ENCODE data around the gene SALL3.

SALL3 gene

DNA sequence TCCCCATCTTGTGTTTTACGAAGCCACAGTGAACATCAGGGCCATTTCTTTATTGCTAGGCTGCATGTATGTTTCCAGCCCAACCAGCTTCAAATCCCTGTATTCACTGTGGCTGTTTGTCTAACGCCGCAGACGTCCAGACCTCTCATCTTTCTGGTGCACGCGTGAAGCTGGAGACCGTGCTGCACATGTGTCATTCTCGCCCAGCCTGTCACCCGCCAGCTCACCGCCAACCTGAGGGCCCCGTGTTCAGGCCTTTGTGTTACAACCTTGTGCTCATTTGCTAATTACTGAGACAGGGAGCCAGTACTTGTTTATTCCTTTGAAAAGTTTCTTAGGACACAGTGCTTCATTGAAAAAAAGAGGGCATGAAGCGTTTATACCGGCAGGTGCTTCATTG is 21.4 kb downstream of the SALL3 start:
- DNase-seq (ENCODE audit: extremely low read depth in 1 of 2, low read depth in 1 of 2), result no peak

DNA sequence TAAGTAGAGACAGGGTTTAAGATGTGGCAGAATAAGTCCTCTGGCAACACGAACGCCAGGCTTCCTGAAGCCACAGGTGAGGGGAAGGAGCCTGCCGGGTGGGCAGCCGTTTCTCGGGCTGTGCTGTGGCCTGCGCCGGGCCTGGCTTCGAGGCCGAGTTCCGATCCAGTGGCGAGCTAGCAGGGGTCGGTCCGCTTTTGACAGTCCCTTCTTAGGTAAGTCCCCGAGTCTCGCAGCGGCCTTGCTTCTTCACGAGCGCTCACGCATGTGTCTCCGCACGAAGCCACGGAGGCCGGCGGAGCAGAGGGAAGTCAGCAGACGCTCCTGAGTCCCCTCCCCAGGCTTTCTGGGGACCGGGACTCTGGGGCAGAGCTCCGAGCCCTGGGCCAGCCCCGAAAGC is 26.0 kb downstream of the SALL3 start:
- no peak for DNase-seq (ENCODE audit: extremely low read depth in 1 of 2, low read depth in 1 of 2)

DNA sequence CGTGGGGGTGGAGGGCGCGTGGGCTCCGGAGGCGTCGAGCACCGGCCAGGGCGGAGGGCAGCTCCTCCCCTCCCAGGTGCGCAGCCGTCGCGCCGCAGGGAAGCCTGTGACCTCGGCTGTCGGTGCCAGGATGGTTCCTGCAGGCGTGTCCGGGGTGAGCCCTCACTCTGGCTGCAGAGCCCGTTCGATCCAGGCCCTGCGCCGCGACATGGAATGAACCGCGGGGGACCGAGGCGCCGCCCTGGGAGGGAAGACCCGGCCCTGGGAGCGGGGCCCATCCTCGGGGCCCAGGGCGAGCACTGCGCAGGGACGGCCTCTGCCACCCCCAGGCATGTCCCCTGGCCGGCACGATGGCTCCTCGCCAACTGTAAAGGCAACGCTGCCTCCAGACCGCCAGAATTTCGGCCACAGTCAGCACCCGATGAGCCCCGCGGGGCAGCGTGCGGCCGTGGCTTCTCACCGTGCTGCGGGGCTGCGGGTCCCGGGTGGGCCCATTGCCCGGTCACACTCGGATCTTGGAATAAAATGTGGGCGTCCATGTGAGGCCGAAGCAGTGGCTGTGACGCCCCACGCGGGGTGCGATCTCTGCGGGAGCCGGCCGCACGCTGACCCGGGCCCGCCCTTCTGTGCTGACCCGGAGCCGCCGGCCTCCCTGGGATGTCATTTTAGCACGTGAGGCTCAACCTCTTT is 26.6 kb downstream of the SALL3 start:
- DNase-seq (ENCODE audit: extremely low read depth in 1 of 2, low read depth in 1 of 2), result no peak

DNA sequence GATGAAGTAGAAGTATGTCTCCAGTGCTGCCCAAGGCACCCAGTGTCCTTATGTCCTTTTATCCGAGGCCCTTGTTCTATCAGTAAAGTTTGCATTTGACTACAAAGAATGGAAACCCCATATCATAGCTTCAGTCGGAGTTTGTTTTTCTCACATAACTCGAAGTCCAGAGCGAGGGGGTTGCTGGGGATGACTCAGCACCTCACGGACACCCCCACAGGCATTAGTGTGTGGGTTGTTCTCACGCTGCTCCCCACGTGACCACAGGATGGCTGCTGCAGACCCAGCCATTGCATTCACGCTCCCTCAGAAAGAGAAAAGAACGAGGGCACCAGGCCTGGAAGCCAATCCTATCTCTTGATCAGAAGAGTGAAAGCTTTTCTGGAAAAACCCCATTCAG is 27.8 kb downstream of the SALL3 start:
- no peak for DNase-seq (ENCODE audit: extremely low read depth in 1 of 2, low read depth in 1 of 2)

DNA sequence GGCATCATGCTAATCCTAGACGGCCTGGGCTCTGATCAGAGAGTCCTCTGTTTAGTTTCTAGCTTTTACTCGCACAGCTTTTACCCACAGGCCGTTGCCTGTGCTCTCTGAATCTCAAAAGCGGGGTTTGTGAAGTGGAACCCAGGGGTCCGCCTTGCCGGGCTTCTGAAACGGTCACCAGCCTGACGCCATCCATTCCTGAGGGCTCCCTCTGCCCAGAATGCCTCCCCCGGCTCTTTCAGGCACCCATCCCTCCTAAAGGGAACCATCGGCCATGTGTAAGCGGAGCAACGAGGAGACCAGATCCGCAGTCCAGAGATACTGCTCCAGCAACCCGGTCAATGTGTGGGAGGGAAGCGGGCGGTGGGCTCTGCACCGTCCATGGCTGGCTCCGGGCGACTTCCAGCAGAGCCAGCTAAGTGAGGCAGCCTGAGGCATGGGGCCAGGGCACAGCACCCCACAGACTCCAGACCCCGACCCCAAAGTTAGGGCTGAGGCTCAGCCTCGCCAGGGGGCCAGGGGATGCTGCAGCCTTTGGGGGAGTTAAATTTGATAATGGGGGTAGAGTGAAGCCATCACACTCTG is 28.8 kb downstream of the SALL3 start:
- DNase-seq (ENCODE audit: extremely low read depth in 1 of 2, low read depth in 1 of 2), result no peak

DNA sequence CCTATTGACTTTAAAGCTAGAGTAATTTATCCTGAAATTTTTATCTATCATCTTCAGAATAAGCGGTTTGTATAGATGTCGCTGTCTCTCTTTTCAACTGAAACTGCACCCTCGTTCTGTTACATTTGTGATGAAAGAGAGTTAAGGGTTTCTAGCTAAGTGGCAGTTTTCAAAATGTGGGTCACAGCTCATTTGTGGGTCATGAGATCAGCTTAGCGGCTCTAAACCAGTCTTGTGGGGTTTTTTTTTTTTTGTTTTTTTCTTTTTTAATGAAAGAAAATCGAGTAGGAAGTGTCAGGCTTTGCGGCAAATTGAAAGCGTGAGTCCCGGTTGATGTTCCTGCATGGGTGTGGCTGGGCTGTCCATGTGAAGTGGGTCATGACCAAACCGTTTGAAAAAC is 31.2 kb downstream of the SALL3 start:
- DNase-seq (ENCODE audit: extremely low read depth in 1 of 2, low read depth in 1 of 2), result no peak

DNA sequence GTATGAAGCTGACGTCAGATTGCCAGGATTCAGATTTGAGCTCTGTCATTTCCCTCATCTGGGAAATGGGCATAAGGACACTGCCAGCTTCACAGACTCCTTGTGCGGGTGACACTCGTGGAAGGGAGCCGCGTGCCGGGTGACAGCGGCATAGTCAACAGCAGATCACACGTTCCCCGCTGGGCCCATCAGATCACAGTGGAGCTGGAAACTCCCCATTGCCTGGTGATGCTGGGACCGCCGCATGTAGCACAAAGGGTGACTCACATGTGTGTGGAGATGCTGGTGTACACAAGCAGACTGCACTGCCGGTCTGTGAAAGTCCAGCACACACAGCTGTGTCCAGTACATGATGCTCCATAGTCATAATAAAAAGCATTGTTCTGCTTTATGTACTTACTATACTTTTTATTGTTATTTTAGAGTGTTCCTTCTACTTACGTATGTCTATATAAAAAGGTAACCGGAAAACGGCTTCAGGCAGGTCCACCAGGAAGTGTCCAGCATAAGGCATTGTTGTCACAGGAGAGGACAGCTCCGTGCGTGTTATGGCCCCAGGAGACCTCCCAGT is 31.8 kb downstream of the SALL3 start:
- DNase-seq (ENCODE audit: extremely low read depth in 1 of 2, low read depth in 1 of 2), result no peak

DNA sequence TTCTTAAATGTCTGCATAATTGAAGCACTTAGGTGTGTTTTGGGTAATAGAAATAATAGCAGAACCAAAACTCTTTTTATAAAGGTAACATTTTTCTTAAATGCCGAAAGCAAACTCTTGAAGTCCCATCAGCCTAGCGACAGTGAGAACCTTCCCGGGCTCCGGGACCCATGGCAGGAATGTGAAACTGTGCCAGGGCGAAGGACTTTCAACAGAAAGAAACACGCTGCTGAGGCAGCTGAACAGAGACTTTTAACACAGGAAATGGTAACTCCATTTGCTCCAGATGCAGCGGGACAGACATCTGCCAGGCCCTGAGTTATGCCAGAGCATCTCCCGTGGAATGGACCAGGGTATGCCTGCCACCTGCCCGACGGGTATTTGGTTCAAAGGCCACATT is 34.3 kb downstream of the SALL3 start:
- DNase-seq (ENCODE audit: extremely low read depth in 1 of 2, low read depth in 1 of 2), result no peak

DNA sequence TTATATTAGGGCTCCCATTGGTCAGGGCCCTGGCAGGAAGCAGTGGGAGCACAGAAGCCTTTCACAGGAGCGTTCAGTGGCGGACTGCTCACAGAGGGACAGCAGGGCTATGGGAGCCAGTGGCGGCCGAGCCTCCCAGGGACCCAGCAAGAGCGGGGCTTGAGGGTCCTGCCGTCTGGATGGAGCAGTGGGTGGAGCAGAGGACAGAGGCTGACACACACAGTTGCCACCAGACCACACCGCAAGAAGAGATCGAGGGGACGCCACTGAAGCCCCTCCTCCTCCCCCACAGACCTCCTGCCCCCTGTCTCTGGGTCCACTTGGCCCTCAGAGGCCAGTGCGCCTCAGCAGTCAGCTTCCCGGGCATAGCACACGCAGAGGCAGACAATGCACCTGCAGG is 39.3 kb downstream of the SALL3 start:
- DNase-seq (ENCODE audit: extremely low read depth in 1 of 2, low read depth in 1 of 2), result no peak

DNA sequence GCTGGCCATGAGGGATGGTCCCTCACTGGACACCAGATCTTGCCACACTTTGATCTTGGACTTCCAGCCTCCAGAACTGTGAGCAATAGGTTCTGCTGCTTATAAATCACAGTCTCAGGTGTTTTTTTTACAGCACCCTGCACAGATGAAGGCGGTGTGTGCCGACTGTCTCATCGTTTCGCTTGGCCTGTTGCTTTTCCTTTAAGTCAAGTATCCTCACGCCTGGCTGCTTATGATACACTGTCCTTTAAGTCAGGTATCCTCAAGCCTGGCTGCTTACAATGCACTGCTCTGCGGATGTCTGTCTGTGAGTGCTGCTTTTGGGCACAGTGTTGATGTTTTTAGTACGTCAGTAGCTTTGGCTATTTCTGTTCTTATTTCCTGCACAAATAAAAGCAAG is 40.3 kb downstream of the SALL3 start:
- no peak for DNase-seq (ENCODE audit: extremely low read depth in 1 of 2, low read depth in 1 of 2)

DNA sequence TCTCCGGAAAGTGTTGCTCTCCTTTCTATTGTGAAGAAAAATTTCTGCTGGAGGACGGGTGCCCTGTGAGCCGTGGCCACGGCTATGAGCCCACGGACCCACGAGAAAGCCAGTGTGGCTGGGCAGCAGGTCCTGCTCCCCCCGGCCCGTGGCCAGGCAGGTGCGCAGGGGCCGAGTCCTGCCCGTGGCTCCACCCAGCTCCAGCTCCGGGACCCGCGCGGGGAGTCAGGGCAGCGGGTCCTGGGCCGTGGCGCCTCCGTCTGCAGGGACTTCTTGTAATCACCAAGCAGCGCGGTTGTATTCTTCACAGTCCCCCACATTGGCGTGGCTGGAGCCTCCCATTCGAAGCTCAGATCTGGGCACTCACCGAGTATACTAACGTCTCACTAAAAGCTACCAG is 43.0 kb downstream of the SALL3 start:
- DNase-seq (ENCODE audit: extremely low read depth in 1 of 2, low read depth in 1 of 2), result no peak

DNA sequence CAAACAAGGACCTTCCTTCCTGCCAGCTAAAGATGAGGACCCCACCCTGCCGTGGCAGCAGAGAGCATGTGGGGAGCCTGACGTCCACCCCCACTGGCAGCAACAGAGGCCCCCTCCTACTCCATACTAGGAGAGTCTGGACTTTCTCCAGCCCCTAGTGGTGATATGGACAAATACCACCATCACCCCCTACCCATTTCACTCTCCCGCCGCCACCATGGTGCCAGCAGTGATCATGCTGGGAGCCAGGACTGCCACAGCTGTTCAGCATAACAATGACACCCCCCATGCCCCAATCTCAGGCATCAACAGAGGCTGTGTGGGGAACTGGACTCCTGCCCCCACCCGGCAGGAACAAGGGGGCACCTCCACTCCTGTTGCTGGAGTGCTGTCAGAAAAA is 46.9 kb downstream of the SALL3 start:
- no peak for DNase-seq (ENCODE audit: extremely low read depth in 1 of 2, low read depth in 1 of 2)

DNA sequence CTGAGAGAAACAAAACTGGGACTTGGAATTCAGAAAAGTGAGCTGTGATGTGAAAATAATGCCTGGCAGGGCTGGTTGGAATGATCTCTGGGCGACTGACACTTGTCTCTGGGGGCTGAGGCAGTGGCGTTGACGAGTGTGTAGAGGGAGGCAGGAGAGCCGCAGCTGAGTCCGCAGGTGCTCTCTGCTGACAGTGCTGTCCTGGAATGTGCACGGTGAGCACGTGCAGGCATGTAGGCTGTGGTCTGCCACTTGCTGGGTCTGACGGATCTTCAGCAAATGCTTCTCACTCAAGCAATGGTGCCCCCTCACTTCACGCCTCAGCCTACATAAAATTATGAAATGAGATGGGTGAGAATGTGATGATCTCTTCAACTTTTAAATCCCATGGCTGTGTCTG is 51.1 kb downstream of the SALL3 start:
- DNase-seq (ENCODE audit: extremely low read depth in 1 of 2, low read depth in 1 of 2), result no peak

DNA sequence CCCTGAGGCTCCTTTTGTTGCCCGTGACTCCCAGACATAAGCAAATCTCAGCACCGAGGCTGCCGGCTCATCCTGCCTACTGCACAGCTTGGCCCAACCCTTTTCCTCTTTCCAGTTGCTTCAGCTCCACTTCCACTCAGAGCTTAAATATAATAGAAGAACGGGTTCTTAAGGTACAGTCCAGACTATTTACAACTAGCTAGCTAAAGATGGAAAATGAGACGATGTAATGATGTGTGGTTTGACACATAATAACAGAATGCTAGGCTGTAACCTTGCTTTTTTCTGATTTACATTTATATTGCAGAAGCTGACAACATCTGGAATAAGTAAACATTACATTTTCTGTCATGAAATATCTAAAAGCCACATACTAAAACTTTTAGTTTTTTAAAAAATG is 62.7 kb downstream of the SALL3 start:
- no peak for DNase-seq (ENCODE audit: extremely low read depth in 1 of 2, low read depth in 1 of 2)

DNA sequence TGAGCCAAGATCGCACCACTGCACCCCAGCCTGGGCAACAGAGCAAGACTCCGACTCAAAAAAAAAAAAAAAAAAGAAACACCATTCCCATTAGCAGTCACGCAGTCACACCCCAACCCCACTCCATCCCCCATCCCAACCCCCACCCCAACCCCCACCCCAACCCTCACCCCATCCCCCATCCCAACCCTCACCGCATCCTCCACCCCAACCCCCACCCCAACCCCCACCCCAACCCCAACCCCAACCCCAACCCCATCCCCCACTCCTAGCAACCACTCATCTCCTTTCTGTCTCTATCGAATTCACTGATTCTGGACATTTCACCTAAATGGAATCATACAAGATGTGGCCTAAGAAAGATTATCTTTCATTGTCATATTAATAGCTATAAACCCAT is 63.7 kb downstream of the SALL3 start:
- DNase-seq (ENCODE audit: extremely low read depth in 1 of 2, low read depth in 1 of 2), result no peak

DNA sequence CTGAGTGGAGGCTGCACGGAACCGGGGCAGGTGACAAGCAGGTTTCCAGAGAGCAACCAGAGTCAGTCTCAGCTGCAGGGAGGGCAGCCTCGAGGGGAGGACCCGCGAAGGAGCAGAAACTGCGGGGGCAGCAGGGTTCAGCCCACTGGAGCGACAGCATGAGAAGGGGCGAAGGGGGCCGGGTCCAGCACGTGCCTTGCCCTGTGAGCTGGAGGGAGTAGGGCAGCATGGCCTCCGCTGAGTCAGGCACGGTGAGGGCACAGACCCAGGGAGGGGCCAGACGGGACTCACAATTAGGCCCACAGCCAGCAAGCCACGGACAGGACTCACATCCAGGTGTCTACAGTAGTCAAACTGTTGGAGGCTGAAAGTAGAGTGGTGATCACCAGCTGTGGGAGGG is 66.9 kb downstream of the SALL3 start:
- no peak for DNase-seq (ENCODE audit: extremely low read depth in 1 of 2, low read depth in 1 of 2)

DNA sequence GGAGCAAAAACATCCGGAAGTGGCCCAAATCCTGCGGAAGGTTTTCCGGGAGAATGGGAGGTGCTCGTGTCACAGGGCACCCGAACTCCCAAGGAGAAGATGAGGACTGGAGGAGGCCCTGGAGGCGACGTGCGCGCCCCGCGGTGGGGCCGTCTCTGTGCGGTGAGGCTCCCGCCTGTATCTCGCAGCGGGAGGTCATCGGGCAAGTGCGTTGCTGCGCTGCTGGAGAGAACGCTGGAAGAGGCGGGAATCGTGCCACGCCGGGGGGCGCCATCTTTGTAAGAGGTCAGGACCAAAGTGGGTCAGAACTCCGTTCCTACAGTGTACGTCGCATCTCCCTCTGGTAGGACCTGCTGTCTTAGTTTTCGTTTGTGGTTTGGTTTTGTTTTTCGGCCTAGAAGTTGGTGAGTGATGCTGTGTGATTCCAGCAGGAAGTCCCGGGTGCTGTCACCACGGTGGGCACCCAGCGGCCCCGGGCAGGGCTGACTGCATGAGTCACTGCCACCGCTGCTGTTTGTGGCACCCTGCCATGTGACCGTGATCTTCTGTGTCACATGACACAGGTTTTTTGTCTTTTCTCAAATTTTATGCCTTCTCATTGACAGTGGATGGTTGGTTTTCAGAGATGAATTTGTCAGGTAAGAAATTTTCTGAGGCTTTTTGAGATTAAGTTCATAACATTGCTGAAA is 68.1 kb downstream of the SALL3 start:
- DNase-seq (ENCODE audit: extremely low read depth in 1 of 2, low read depth in 1 of 2), result no peak

DNA sequence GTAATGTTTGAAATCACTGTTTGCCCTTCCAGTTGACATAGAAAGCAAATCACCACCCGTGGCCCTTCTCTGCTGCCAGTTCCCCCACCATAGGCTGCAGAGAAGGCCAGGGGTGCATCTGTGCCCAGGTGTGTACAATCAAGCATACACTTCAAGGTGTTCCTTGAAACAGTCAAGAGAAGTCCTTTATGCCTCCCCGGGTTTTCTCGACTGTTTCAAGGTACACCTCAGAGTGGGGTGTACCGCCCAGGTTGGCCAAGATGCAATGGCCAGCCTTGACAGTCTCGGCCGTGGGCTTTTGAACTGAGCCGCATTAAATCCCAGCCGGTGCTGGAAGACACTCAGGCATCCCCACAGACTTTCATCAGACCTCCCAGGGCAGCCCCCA is 68.6 kb downstream of the SALL3 start:
- DNase-seq (ENCODE audit: extremely low read depth in 1 of 2, low read depth in 1 of 2), result no peak

DNA sequence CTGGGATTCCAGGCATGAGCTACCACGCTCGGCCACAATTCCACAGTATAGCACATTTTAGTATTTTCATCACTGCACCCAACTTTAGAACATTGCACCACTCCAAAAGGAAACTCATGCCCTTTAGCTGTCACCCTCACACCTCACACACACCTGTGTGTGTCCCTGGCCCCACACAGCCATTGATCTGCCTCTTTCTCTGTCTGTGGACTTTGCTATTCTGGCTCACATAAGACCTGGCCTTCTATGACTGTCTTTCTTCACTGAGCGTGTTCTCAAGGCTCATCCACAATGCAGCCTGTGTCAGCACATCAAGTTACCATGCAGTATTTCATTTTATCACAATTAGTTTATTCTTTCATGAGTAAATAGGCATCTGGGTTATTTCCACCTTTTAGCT is 69.9 kb downstream of the SALL3 start:
- no peak for DNase-seq (ENCODE audit: extremely low read depth in 1 of 2, low read depth in 1 of 2)
